LoVo (cell line): Measurements from ENCODE around the gene FBXW4.

Experiments
- DNase-seq: peaks from one replicate; pipeline ENCODE4 v3.0.0-alpha.2; 2016; ENCODE audit warnings: low spot score

FBXW4 gene

DNA sequence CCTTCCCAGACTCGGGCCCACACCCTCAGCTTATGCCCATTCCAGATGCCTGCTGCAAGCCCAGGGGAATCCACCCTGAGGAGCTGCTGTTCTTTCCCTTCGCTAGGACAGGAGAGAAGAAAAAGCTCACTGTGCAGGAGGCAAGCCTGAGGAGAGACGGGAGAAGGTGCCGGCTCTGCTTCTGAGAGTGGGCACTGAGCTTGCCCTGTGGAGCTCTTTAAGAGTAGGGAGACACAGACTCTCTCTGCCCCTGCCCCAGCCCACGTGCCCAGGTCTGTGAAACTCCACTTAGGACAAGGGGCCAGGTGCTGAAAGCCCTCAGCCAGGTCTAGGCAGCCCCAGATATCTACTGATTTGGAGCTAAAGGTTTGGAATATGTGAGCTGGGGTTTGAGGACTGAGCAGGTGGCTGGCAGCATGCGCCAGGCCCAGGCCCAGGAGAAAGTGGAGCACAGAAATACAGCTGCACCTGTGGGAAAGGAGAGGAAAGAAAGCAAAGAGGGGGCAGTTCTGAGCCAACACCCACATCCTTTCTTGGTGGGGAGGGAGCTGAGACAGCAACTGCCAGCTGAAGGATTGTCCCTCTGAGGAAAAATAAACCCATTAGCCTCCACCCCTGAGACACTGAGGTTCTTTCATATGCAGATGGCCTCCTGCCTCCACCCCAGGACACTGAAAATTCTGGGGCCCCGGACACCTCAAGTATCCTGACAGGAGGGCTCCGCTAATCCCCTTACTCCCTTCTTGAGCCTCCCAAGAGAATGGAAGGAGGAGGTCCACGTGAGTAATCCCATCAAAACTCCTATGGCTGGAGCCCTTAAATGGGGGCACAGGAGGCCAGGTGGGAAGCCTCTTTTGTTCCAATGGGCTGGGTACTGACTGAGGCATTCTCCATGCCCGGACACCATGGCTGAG, 114.2 kb downstream of the FBXW4 start:
- no peak for DNase-seq

DNA sequence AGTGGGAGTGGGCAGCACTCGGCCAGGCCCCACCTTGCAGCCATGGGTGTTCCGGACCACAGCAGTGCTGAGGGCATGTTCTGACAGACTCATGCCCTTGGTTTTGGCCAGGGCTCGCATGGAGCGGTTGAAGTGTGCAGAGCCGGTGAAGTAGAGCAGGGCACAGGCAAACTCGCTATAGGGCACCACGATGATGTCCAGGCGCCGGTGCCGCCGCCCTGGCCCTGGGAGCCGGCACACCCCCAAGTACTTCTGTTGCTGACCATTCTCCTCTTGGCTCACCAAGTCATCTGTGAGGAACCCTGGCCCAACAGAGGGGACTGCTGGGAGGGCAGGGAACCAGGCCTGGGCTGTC, 115.5 kb downstream of the FBXW4 start:
- no peak for DNase-seq

DNA sequence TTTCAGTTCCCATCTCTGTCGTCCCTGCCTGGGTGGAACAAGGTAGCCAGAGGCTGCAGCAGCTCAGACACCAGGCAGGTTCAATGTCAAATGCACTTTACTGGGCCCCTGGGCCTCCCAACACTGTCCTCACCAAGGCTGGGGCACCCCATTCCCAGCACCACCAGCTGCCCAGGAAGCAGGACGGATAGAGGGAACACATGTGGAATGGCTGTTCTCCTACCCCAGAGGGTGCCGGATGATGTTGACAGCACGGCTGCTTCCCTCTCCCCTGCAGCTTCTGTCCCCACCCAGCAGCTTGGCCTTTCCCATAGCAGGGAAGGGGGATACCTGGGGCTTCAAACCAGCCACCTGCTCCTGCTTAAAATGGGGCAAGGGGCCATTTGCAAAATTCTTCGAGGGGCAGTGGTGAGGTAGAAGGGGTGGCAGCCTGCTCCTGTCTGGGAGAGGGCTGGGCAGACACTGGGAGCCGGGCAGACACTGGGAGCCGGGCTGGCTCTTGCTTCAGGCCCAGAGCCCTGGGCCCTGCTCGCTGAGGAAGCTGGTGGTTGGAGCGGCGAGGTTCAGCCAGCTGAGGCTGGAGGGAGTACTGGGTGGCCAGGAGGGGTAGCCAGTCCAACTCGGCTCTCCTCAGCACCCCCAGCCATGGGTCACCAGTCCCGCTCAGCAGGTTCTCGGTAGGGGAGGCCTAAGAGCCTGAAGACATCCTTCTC, 116.0 kb downstream of the FBXW4 start:
- no peak for DNase-seq

DNA sequence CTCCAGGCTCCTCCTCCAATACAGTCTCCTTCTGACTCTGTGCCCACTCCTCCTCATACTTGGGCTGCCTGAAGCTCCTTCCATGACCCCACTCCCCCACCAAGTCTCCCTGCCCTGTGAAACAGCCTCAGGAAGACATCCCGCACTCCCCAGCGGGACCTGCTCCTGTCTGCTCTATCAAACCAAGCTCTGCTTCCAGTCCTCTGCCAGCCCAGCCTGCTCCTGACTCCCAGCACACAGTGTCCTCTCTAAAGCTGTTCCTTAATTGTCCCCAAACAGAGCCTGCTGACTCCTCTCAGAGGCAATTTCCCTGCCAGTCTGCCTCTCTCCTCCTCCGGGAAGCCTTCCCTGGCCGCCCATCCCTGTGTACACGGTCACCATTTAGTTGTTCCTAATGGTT, 116.8 kb downstream of the FBXW4 start:
- DNase-seq = no peak

DNA sequence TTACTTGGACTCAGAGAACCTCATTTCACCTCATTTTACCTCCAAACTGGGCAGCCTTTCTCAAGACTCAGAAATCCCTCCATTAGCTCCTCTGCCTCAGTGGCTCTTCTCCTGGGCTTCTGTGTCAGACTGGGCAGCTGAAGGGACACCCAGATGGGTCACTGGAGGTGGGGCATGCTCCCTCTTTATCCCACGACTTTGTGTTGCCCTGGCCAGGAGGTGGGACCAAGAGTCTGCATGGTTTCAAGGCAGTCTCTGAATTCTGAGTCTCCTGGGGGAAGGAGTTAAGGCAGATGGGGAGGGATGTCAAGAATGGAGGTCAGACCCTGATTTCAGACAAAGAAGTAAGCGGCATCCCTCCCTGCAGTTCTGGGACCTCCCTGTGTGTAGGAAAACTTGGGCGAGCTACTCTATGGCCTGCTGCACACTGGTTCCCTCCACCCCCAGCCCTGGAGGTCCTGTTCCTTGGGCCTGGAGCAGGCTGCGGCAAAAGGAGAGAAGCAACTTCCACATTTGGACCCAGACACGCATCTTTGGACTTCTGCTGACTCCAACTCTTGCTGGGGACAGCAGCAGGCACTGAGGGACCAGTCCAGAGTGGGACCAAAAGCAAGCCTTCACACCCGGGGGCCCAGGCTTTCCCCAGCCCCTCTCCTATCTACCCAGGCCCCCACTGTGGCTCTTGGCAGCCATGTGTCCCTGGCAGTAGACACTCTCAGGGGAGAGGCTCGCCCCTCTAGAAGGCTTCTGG, 117.7 kb downstream of the FBXW4 start:
- no peak for DNase-seq

DNA sequence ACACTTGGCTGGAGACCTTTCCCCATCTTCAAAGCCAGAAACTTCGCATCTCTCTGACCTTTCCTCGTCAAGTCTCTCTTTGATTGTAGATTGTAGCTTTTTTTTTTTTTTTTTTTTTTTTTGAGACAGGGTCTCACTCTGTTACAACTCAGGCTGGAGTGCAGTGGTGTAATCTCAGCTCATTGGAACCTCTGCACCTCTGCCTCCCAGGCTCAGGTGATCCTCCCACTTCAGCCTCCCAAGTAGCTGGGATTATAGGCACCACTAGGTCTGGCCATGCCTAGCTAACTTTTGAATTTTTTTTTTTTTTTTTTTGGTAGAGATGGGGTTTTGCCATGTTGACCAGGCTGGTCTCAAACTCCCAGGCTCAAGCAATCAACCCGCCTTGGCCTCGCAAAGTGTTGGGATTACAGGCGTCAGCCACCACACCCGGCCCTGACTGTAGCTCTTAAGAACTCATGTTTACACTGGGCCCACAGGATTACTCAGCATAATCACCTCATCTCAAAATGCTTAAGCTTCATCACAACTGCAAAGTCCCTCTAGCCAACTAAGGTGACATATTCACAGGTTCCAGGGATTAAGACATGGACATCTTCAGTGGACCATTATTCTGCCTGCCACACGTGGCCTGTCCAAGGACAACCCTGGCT, 118.6 kb downstream of the FBXW4 start:
- peak; percentile 10 for DNase-seq

DNA sequence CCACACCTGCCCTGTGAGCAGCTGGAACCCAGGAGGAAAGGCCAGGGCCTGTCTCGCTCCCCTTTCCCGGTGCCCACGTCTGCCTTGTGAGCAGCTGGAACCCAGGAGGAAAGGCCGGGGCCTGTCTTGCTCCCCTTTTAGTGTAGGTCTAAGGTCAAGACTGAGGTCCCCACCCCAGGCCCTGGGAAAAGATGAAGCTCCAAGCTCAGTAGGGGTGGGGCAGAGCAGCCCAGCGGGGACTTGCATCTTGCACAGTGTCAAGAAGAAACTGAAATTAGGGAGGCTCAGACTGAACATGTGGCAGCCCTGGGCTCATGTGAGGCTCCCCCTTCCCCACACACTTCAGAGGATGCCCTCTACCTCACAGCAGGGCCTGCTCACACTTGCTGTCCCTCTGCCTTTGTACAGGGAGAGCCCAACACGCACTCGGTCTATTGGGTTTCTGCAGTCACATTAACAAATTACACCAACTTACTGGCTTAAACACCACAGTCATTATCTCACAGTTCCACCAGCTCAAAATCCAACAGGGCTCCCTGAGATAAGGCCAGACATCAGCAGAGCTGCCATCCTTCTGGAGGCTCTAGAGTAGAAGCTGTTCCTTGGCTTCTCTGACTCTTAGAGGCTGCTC, 119.3 kb downstream of the FBXW4 start:
- no peak for DNase-seq

DNA sequence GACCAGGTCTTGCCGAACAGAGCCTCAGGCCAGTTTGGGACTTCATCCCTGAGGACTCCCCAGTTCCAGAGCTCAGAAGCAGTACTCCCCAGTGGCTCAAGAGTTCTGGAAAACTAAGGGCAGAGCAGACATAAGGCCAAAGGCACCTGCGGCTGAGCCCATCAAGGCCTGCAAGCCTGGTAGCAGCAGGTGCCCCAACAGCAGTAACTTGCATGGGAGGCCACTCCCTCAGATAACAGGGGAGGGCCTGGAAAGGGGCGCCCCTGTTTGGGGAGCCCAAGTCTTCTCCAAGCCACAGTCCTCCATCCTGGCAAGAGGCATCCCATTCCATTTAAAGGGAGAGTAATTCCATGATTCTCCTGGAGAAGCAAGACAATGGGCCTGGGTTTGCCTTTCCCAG, 119.9 kb downstream of the FBXW4 start:
- no peak for DNase-seq

DNA sequence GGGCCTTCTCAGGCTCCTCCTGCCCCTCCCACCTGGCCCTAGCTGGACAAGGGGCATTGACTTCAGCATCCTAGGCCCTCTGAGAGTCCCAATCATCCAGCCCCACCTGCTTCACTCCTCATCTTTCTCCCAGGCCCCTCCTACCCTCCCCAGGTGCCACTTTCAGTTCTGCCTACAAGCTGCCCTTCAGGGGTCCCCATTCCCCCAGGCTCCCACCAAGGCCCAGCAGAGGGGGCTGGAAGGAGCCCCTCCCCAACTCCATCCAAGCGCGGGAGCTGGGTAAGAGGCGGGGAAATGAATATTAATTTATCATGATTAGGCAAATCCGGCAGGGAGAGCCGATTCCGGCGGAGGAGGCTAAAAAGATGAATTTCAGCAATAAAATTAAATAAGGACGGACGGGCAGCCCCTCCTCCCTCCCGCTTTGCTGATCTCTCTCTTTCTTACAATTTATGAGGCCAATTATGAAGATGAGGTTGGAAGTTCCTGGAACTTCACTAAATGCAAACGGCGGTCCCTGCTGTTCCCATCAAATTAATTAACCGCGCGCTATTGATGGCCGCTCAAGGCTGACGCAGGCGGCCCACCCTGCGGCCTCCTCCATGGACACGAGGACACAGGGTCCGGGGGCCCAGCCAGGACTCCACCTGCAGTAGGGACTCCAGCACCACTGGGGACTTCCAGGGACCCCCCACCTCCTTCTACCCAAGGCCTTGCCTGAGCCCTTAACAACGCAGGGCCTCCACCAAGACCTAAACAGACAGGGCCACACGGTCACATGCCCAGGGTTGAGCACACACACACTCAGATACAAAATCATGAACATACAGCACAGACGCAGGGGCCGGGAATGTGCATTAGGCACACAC, 120.9 kb downstream of the FBXW4 start:
- no peak for DNase-seq

DNA sequence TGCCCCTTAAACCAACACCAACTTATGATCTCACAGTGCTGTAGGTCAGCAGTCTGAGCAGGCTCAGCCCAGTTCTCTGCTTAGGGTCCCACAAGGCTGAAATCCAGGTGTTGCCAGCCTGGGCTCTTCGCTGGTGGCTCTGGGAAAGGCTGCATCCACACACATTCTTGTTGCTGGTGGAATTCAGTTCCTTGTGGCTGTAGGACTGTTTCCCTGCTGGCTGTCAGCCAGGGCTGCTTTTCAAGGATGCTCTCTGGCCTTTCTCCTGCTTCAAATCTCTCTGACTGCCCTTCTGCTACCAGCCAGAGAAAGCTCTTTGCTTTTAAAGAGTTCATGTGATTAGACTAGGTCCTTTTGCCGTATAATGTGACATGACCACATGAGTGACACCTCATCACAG, 122.2 kb downstream of the FBXW4 start:
- DNase-seq = no peak

DNA sequence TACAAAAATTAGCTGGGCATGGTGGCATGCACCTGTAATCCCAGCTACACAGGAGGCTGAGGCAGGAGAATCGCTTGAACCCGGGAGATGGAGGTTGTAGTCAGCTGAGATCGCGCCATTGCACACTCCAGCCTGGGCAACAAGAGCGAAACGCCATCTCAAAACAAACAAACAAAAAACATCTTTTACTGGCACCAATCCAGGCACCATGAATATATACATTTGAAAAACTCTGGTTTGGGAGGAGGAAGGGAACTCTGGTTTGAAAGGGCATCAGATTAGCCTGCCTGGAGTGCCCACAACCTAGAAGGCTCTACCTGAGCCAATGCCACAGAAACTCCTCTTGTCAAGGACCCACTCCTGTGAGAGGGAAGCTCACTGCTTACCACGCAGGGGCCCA, 122.8 kb downstream of the FBXW4 start:
- DNase-seq = no peak

- DNase-seq = no peak
These were observed 123.6 kb downstream of the FBXW4 start for GRCh38 chr10:101571271-101571925.

- no peak for DNase-seq
These were observed 124.3 kb downstream of the FBXW4 start for GRCh38 chr10:101570428-101571270.

- DNase-seq = peak; percentile 80
These were observed 125.1 kb downstream of the FBXW4 start for GRCh38 chr10:101569622-101570427.

DNA sequence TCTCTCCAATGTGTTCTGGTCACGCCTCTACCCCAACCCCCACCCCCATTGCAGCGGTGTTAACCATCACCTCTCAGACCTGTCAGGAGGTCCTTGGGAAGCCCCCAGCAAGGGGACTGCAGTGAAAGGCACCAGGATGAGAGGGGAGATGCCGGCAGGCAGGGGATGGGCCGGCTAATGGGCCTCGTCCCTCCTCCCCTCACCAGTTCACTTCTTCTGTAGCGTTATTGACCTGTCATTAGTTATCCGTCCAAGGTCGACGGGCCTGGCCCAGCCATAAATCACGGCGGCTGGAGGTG, 125.7 kb downstream of the FBXW4 start:
- DNase-seq = no peak

- DNase-seq = no peak
These were observed 126.8 kb downstream of the FBXW4 start for GRCh38 chr10:101568054-101568745.

GRCh38 chr10:101567165-101568006, 127.6 kb downstream of the FBXW4 start:
- DNase-seq = no peak
